Progenitor cell of endocrine pancreas (in vitro differentiated cells): ENCODE data around the gene STAU1. TPM values are rescaled to one million over a fixed set of nuclear protein-coding genes. Genes with fewer than 3 reads are reported as not detected.
"Not testable (repeated sequence)": the region's sequence is repeated elsewhere in the genome, so short reads cannot be mapped to it uniquely, and the experiment has no call there.

Experiments
- DNase-seq: peaks from one replicate; pipeline ENCODE4 v3.0.0; 2021; ENCODE audit warnings: low spot score; ENCODE audit not compliant: unreplicated experiment
- H3K27ac Mint-ChIP-seq: 2 replicates; pipeline ENCODE4 v1.8.0; 2021; ENCODE audit warnings: mild to moderate bottlenecking, moderate library complexity, mixed read lengths
- H3K27me3 Mint-ChIP-seq: 2 replicates; pipeline ENCODE4 v1.8.0; 2021; ENCODE audit warnings: mixed read lengths
- H3K36me3 Mint-ChIP-seq: 2 replicates; pipeline ENCODE4 v1.8.0; 2022; ENCODE audit warnings: mixed read lengths; ENCODE audit not compliant: insufficient read depth
- H3K4me1 Mint-ChIP-seq: 2 replicates; pipeline ENCODE4 v1.8.0; 2021; ENCODE audit warnings: low read depth, mixed read lengths
- H3K4me3 Mint-ChIP-seq: 2 replicates; pipeline ENCODE4 v1.8.0; 2021; ENCODE audit warnings: low read depth, mild to moderate bottlenecking, moderate library complexity, mixed read lengths
- H3K9me3 Mint-ChIP-seq: 2 replicates; pipeline ENCODE4 v1.8.0; 2021; ENCODE audit warnings: low read depth, mixed read lengths
- total RNA-seq: library from RNA; stranded (reverse); gene quantifications from 2 replicates; pipeline ENCODE4 v1.2.1, GENCODE V29; 2021
- TF ChIP-seq, protein P1 (sequence below): fragments of 200-600 bp; sonication (generic); IDR thresholded peaks from one replicate; pipeline ENCODE4 v1.5.0; 2021; ENCODE audit warnings: antibody characterized with exemption, mild to moderate bottlenecking; ENCODE audit not compliant: unreplicated experiment

Gene STAU1
- total RNA-seq, 1 donor from 2014 or later, result 93.9 TPM

DNA sequence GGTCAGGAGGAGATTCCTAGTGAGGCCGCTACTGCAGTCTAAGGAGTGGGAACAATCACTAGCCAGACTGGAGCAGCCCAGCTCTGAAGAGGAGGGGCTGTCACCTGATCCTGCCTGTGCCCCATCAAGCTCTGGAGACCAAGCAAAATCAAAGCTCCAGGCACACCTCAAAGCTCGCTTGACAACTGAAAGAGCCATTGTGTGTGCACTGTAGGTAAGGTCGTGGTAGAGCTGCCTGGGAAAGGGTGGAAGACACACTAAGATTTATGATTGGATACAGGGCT is 83.8 kb downstream of the STAU1 start:
- H3K9me3 Mint-ChIP-seq, result no peaks in the 10 kb centered on the region
- TF ChIP-seq, protein P1, sequence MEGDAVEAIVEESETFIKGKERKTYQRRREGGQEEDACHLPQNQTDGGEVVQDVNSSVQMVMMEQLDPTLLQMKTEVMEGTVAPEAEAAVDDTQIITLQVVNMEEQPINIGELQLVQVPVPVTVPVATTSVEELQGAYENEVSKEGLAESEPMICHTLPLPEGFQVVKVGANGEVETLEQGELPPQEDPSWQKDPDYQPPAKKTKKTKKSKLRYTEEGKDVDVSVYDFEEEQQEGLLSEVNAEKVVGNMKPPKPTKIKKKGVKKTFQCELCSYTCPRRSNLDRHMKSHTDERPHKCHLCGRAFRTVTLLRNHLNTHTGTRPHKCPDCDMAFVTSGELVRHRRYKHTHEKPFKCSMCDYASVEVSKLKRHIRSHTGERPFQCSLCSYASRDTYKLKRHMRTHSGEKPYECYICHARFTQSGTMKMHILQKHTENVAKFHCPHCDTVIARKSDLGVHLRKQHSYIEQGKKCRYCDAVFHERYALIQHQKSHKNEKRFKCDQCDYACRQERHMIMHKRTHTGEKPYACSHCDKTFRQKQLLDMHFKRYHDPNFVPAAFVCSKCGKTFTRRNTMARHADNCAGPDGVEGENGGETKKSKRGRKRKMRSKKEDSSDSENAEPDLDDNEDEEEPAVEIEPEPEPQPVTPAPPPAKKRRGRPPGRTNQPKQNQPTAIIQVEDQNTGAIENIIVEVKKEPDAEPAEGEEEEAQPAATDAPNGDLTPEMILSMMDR, result no peak
- no peak overlapping the region for H3K4me3 Mint-ChIP-seq
- H3K27me3 Mint-ChIP-seq, result no peaks in the 10 kb centered on the region
- peaks cover 4% of the 10 kb centered on the region for H3K4me1 Mint-ChIP-seq
- no peak for DNase-seq
- peaks cover 32% of the 10 kb centered on the region for H3K36me3 Mint-ChIP-seq
- H3K27ac Mint-ChIP-seq, result peak overlapping the region; percentile 41

- Mint-ChIP-seq H3K9me3 (no peaks in the 10 kb centered on the region), H3K4me3 (no peak overlapping the region), H3K27me3 (no peaks in the 10 kb centered on the region), H3K4me1 (peaks cover 4% of the 10 kb centered on the region), H3K27ac (peak overlapping the region; percentile 41), H3K36me3 (peaks cover 33% of the 10 kb centered on the region)
- TF ChIP-seq, protein P1, result no peak
- no peak for DNase-seq
Observed at GRCh38 chr20:49103647-49104364, 84.3 kb downstream of the STAU1 start.

DNA sequence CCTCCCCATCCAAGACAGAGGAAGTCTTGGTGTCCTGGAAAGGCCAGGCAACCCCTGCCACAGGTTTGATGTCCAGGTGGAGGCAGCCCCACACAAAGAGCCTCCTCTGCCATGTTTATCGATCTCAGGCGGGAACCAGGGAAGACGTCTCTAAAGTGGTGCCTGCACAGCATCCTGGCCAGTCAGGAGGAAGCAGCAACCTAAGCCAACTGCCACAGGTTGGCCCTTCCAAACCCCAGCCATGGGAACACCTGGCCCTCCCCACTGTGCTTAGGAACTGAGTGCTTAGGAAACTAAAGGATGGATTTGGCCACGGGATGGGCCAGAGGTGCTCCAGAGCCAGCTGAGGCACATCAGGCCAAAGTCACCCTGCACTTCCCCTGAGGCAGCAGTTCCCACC is 85.1 kb downstream of the STAU1 start:
- Mint-ChIP-seq H3K4me1 (peaks cover 4% of the 10 kb centered on the region), H3K27ac (no peak overlapping the region), H3K4me3 (no peak overlapping the region), H3K36me3 (peaks cover 31% of the 10 kb centered on the region), H3K27me3 (no peaks in the 10 kb centered on the region), H3K9me3 (no peaks in the 10 kb centered on the region)
- TF ChIP-seq, protein P1, result no peak
- DNase-seq, result no peak

DNA sequence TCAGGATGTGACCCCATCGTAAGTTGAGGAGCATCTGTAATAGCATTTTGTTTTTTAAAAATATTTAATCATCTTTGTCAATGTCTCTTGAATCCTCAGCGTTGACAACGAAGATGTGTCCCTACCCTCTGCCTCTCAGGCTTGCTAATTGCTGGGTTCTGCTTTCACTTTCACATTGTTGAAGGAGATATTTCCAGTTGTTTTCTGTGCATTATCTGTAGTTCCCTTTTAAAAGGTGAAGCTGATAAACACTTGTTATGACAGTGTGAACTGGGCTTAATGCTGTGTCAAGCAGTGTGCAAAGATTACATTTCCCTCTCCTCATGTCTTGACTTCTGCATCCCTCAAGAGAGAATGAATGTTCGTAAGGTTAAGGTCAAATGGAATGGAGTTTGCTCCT is 87.2 kb downstream of the STAU1 start:
- no peaks in the 10 kb centered on the region for H3K9me3 Mint-ChIP-seq
- H3K4me3 Mint-ChIP-seq, result no peak overlapping the region
- TF ChIP-seq, protein P1, result no peak
- no peak overlapping the region for H3K27ac Mint-ChIP-seq
- no peaks in the 10 kb centered on the region for H3K27me3 Mint-ChIP-seq
- no peak for DNase-seq
- H3K4me1 Mint-ChIP-seq, result peaks cover 4% of the 10 kb centered on the region
- H3K36me3 Mint-ChIP-seq, result peaks cover 34% of the 10 kb centered on the region

GRCh38 chr20:49100292-49100691 is 87.8 kb downstream of the STAU1 start:
- H3K27ac Mint-ChIP-seq, H3K4me3 Mint-ChIP-seq, H3K4me1 Mint-ChIP-seq, H3K9me3 Mint-ChIP-seq, DNase-seq, H3K27me3 Mint-ChIP-seq: not testable (repeated sequence)
- H3K36me3 Mint-ChIP-seq, result peaks cover 33% of the 10 kb centered on the region

GRCh38 chr20:49099011-49099410 is 89.1 kb downstream of the STAU1 start:
- peaks cover 36% of the 10 kb centered on the region for H3K36me3 Mint-ChIP-seq
- H3K4me1 Mint-ChIP-seq, result peaks cover 1% of the 10 kb centered on the region
- H3K9me3 Mint-ChIP-seq, result no peaks in the 10 kb centered on the region
- no peak for DNase-seq
- no peak overlapping the region for H3K27ac Mint-ChIP-seq
- no peaks in the 10 kb centered on the region for H3K27me3 Mint-ChIP-seq
- no peak overlapping the region for H3K4me3 Mint-ChIP-seq
- TF ChIP-seq, protein P1, result no peak
